Measurements from ENCODE around the gene TOB1. TPM values are rescaled to one million over a fixed set of nuclear protein-coding genes. Genes with fewer than 3 reads are reported as not detected.

TOB1 gene
- total and polyA plus RNA-seq, 9 of the 15 experiments (the other 6 are each of a cell fraction or from before 2014, with no cell fraction given): 4.8 to 63.7 (median 13.2) TPM

GRCh38 chr17:50829332-50829731 is 36.8 kb downstream of the TOB1 start:
- Histone ChIP-seq H3K79me2 (ENCODE audit: control insufficient read depth, insufficient read depth, low read length) (no peaks in the 10 kb centered on the region), H3K4me3 (no peak overlapping the region), H3K36me3 (ENCODE audit: control insufficient read depth, insufficient read depth, low read length) (no peaks in the 10 kb centered on the region), H3K9me1 (ENCODE audit: control insufficient read depth, insufficient read depth, low read length) (no peaks in the 10 kb centered on the region), H3K27ac (ENCODE audit: extremely low read depth, low read depth, low read length) (no peak overlapping the region), H3K4me1 (replicated peaks in 1 of 2; ENCODE audit: control insufficient read depth in 2 of 2, insufficient read depth in 2 of 2, low read length in 2 of 2) (peaks cover 18 to 37% of the 10 kb centered on the region in 2 experiments), H3K9me3 (replicated peaks; ENCODE audit: control insufficient read depth, insufficient read depth, low read depth, low read length) (no peaks in the 10 kb centered on the region), H2AFZ (ENCODE audit: low read depth, low read length) (peak overlapping the region; percentile 48; the same call in 1 of the 2 replicates), H3K27me3 (ENCODE audit: control insufficient read depth in 2 of 2, insufficient read depth in 2 of 2, low read length in 2 of 2) (peaks cover 0 to 5% of the 10 kb centered on the region in 2 experiments; a peak in 1 of 5 replicates), H3K4me2 (ENCODE audit: insufficient read depth, low read length) (no peak overlapping the region), H4K20me1 (replicated peaks; ENCODE audit: control insufficient read depth, insufficient read depth, low read length) (no peaks in the 10 kb centered on the region), H3K9ac (ENCODE audit: insufficient read depth in 1 of 2, low read depth in 2 of 2, low read length in 2 of 2) (peak overlapping the region in 1 of 2 experiments; percentile 31; a peak in 1 of 4 replicates)
- ChIA-PET CTCF (ENCODE audit: low intra/inter-chr PET ratio) (no interaction called here), POLR2A (interaction anchor here (1.0 kb wide), 1 partner anchor 42 kb away, joined by 3 read pairs; no protein-coding TSS in a partner anchor)
- intact Hi-C loops (cut with micrococcal nuclease) (no loop called here), in situ Hi-C loops (cut with MboI) (no loop called here)
- TF ChIP-seq AFF1 (IDR thresholded peaks at IDR 0.05; ENCODE audit: low read depth in 1 of 2, partially characterized antibody in 2 of 2) (peak in 1 of 2 experiments; percentile 4), PHF21A (IDR thresholded peaks at IDR 0.05; ENCODE audit: borderline replicate concordance, low read depth) (no peak), ZNF780A (CRISPR knock-in tag; IDR thresholded peaks at IDR 0.05) (no peak)
- FAIRE-seq (no peak), ATAC-seq (no peak), DNase-seq (ENCODE audit: extremely low read depth in 1 of 4, low spot score in 3 of 4) (no peak)
- 71% methylated on average over 6 of the region's 6 CpGs for WGBS (ENCODE audit: insufficient coverage, low coverage, missing lambda C conversion rate)
- BruUV-seq (replicated peaks): no TSS peak

Data from K562 (cell line).